Fibroblast of lung (primary cell): Measurements from ENCODE around the gene TMEM256.

Source experiments
- CTCF ChIP-seq, 2 donors: IDR thresholded peaks in 1 of 2; conservative IDR thresholded peaks in 1 of 2; 1 replicate in 1 of 2; 2 replicates in 1 of 2; pipeline ENCODE4 v1.5.1; 2011 to 2012; ENCODE audit warnings: low read length in 2 of 2, control low read depth in 1 of 2, inconsistent platforms in 1 of 2, low read depth in 1 of 2, mild to moderate bottlenecking in 1 of 2
- EZH2 ChIP-seq: IDR thresholded peaks from 2 replicates; pipeline ENCODE4 v1.5.1; 2012; ENCODE audit warnings: low read length, control low read depth, mild to moderate bottlenecking; ENCODE audit errors: missing control alignments

GRCh38 chr17:7414837-7415236 lies 10.9 kb upstream of the TMEM256 start:
- TF ChIP-seq CTCF (conservative IDR thresholded peaks at IDR 0.05 in 1 of 2, IDR thresholded peaks at IDR 0.05 in 1 of 2; ENCODE audit: low read depth in 1 of 2, low read length in 2 of 2) (no peak), EZH2 (no peak)
